Endometrial microvascular endothelial cells (primary cell): Measurements from ENCODE around the gene SSR1. TPM values are rescaled to one million over a fixed set of nuclear protein-coding genes. Genes with fewer than 3 reads are reported as not detected.

Experiments used
- in situ Hi-C: cut with HindIII; loops from 2 replicates; pipeline ENCODE4 v1.10.0; 2017; ENCODE audit warnings: low sequenced_read_pairs, low pct_unique_long_range_greater_than_20kb; ENCODE audit errors: inconsistent ontology term
- total RNA-seq: library from RNA; depleted of rRNA; stranded (reverse); fragments of >200 nt; gene quantifications from one replicate; pipeline ENCODE4 v1.2.3, GENCODE V29; 2015; ENCODE audit errors: inconsistent ontology term

The SSR1 gene
- total RNA-seq, 1 donor from 2014 or later, result 91.9 TPM

DNA sequence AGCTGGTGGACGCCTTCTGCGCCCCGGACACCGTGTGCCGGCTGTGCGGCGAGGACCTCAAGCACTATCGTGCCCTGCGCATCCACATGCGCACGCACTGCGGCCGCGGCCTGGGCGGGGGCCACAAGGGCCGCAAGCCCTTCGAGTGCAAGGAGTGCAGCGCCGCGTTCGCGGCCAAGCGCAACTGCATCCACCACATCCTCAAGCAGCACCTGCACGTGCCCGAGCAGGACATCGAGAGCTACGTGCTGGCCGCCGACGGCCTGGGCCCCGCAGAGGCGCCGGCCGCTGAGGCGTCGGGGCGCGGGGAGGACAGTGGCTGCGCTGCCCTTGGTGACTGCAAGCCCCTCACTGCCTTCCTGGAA is 82.7 kb downstream of the SSR1 start:
- in situ Hi-C loops, result no loop called here

DNA sequence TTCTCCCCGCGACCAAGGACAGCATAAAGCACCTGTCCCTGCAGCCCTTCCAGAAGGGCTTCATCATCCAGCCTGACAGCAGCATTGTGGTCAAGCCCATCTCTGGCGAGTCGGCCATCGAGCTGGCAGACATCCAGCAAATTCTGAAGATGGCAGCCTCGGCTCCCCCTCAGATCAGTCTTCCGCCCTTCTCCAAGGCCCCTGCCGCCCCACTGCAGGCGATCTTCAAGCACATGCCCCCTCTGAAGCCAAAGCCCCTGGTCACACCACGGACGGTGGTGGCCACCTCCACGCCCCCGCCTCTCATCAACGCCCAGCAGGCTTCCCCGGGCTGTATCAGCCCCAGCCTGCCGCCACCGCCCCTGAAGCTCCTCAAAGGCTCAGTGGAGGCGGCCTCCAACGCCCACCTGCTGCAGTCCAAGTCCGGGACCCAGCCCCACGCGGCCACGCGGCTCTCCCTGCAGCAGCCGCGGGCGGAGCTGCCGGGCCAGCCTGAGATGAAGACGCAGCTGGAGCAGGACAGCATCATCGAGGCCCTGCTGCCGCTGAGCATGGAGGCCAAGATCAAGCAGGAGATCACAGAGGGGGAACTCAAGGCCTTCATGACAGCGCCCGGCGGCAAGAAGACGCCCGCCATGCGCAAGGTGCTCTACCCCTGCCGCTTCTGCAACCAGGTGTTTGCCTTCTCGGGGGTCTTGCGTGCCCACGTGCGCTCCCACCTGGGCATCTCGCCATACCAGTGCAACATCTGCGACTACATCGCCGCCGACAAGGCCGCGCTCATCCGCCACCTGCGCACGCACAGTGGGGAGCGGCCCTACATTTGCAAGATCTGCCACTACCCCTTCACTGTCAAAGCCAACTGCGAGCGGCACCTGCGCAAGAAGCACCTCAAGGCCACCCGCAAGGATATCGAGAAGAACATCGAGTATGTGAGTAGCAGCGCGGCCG is 83.3 kb downstream of the SSR1 start:
- in situ Hi-C loops, result no loop called here

DNA sequence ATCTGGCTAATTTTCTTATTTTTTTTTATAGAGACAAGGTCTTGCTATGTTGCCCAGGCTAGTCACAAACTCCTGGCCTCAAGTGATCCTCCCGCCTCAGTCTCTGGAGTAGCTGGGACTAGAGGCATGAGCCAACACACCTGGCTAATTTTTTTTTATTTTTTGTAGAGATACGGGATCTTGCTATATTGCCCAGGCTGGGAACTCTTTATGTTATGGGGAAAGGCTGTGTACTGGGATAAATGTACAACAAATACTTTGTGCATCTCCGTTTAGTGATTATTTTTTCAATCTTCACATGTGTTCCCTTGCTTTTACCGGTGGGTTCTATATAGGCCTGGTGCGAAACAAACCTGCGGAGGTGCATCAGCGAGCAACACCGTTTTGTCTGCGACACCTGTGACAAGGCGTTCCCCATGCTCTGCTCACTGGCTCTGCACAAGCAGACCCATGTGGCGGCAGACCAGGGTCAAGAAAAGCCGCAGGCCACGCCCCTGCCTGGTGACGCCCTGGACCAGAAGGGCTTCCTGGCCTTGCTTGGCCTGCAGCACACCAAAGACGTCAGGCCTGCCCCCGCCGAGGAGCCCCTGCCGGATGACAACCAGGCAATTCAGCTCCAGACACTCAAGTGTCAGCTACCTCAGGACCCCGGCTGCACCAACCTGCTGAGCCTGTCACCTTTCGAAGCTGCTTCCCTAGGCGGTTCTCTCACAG is 84.2 kb downstream of the SSR1 start:
- in situ Hi-C loops, result no loop called here

DNA sequence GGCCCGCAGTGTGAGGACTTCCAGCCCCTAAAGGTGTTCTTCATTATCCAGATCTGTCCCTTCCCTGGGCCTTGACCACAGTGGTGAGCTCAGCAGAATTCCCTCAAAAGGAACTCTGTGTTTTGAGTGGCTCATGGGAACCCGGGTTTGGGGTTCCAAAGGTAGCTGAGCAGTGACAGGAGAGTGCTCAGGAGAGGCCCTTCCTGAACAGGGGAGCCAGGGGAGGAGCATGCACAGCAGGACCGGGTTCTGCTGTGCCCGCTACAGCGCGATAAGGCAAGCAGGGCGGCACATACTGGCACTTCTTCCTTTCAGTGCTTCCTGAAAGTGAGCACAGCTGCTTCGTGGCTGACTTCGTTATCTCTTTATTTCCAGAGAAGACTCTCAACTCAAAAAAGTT is 88.3 kb downstream of the SSR1 start:
- in situ Hi-C loops, result no loop called here

DNA sequence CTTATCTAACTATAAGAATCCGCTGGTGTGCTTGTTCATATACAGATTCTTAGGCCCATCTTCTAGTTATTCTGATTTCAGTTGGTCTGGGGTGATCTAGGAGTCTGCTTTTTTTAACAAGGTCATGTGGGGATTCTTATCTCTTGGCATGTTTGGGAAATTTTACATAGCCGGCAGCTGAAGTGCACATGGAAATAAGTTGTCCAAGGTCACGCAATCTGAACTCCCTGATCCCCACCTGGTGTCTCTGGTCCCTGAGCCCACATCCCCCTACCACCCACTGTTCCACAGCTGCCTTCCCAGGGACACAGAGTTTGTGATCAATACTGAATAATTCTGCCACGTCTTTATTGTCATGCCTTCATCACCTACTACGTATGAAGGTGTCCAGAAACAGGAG is 90.8 kb downstream of the SSR1 start:
- in situ Hi-C loops, result no loop called here

DNA sequence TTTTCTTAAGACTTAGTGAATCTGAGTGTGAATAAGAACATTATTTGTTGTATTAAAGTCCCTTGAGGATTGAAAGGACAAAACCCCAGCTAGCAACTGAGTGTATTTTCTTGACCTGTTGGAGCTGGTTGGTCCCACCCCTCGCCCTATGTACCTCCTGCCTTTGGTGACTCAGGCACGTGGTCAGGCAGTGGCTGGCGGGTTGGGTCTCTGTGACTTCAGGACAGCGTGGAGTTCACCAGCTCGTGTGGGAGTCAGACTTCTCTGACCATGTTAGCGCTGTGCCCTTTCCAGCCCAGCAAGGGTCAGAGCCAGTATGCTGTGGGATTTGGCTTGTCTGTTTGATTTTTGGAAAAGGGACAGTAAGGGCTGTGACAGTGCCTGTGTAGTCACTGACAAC is 93.7 kb downstream of the SSR1 start:
- in situ Hi-C loops, result no loop called here

DNA sequence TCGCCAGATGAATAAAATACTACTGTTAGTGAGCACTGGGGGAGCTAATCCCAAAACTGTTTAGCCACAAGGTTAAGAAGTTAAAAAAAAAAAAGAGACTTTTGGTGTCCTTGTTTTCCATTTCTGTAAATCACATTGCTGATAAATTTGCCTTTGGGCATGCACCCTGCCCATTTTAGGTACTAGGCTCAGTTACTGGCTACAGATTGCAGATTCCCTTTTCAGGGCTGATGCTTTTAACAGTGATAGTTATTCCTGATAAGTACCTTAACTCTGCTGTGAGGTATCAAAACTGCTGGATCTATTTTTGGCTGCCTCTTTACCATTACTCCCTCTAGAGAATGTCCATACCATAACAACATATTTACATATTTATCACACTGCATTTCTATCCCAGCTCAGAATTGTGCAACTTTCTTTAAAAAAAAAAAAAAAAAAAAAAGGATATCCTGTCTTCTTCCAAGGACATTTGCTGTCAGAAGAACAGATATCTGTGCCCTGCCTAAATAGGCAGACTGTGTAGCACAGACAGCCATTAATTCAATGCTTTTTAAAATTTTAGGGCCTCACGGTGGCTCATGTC is 94.5 kb downstream of the SSR1 start:
- in situ Hi-C loops, result no loop called here

Other genes with a start within 250 kb of the SSR1 start
- gene RREB1, start 205.2 kb downstream of the SSR1 start, total RNA-seq, result 12.4 TPM
- not detected for gene CAGE1, start 76.5 kb upstream of the SSR1 start, total RNA-seq
- 16.2 TPM for gene RIOK1, start 76.6 kb upstream of the SSR1 start, total RNA-seq
- gene DSP, start 228.5 kb upstream of the SSR1 start, total RNA-seq, result 1.2 TPM